ENCODE data around the gene STAU1. TPM values are rescaled to one million over a fixed set of nuclear protein-coding genes. Genes with fewer than 3 reads are reported as not detected.

STAU1 gene
- total and polyA plus RNA-seq, 10 of the 15 experiments (the other 5 are each of a cell fraction or from before 2014, with no cell fraction given) = 13.9 to 66.2 (median 45.6) TPM

DNA sequence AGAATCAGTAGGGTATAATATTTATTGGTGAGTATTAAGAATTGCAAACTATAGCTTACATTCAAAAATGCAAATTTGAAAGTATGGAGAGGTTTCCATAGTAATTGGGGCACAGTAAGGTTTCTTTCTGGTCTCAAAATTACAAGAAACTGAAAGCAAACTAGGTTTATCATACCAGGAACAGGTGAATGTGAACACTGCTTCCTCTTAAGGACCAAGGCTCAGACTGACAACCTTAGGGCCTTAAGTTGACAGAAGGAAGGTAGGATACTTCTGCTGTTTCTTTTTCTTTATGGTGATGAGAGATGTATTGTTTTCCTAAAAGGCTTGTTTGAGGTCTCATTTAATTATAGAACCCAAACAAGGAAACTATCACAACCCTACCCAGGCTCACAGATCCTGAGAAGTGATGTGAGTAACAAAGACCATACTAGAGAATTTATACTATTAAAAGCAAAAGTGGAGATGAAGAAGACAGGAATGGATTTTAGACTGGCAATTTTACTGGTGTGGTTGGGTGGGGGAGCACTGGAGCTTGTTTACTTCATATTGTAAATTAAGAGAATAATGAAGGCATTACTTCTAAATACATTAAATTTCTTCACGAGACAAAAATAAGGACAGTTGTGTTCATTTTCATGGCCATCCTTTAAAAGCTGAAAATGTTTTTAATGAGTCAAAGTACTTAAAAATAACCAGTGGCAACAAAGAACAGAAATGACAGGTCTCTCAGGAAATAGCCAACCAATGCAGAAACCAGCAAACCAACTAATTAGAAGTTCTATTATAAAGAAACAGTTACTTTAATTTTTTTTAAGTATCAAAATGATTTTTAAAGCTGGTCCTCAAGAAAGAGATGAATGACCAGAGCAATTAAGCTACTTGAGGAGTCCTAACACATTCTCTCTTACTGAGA lies 21.3 kb downstream of the STAU1 start (continued):
- TF ChIP-seq IKZF1 (conservative IDR thresholded peaks at IDR 0.05) (no peak), CEBPB (IDR thresholded peaks at IDR 0.05; ENCODE audit: borderline replicate concordance in 1 of 2, low read depth in 2 of 2, low read length in 2 of 2) (no peak), RBBP5 (conservative IDR thresholded peaks at IDR 0.05) (no peak), BRCA1 (IDR thresholded peaks at IDR 0.05; ENCODE audit: low read depth, low read length) (no peak), NBN (IDR thresholded peaks at IDR 0.05) (no peak), IKZF2 (IDR thresholded peaks at IDR 0.05) (no peak), BCL3 (IDR thresholded peaks at IDR 0.05; ENCODE audit: borderline replicate concordance, insufficient read depth, low read depth, low read length, poor library complexity, severe bottlenecking) (no peak), RUNX3 (IDR thresholded peaks at IDR 0.05; ENCODE audit: low read length) (0 out of 2 replicates have a peak, but pooled peaks have one; percentile 23)
- TF ChIP-seq, protein P1, sequence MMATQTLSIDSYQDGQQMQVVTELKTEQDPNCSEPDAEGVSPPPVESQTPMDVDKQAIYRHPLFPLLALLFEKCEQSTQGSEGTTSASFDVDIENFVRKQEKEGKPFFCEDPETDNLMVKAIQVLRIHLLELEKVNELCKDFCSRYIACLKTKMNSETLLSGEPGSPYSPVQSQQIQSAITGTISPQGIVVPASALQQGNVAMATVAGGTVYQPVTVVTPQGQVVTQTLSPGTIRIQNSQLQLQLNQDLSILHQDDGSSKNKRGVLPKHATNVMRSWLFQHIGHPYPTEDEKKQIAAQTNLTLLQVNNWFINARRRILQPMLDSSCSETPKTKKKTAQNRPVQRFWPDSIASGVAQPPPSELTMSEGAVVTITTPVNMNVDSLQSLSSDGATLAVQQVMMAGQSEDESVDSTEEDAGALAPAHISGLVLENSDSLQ (IDR thresholded peaks at IDR 0.05) = peak; percentile 58; the same call in 1 of the 2 replicates
